ENCODE measurements around the gene STXBP6.

STXBP6 gene

DNA sequence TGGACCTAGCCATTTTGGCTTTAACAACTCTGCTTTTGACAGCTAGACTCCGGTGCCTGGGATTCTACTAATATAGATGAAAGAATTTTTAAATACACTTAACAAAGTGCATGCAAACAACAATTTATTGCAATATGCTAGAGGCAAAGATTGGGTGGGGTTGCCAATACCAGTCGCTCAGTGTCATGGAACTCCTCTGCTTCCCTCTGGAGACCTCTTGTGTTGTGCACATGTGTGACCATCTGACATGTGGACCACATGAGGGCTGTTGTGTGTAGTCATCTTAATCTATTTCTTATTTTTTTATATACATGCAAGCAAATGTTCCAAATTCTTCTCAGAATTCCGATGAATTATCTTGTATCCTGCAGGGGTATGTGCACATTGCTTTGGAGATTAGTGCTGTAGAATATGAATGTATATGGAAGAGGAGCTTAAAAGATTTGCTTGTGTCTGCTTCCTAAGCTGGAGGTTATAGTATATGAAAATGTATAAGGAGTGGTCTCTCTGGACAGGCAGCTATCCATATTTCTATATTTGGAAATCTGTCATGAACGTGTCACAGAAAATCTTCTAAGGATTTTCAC lies 24.2 kb upstream of the STXBP6 start:
- ATAC-seq (replicated peaks) (no peak), DNase-seq (no peak)
- H3K27me3 Mint-ChIP-seq: peaks cover 21 to 23% of the 10 kb centered on the region in 2 donors
- no peaks in the 10 kb centered on the region for H3K9me3 Mint-ChIP-seq
- no peaks in the 10 kb centered on the region for H3K36me3 Mint-ChIP-seq (ENCODE audit: insufficient read depth)
- H3K4me1 Mint-ChIP-seq (ENCODE audit: low read depth in 2 of 2): no peaks in the 10 kb centered on the region
- H3K27ac Mint-ChIP-seq: no peak overlapping the region
- no peak overlapping the region for H3K4me3 Mint-ChIP-seq

DNA sequence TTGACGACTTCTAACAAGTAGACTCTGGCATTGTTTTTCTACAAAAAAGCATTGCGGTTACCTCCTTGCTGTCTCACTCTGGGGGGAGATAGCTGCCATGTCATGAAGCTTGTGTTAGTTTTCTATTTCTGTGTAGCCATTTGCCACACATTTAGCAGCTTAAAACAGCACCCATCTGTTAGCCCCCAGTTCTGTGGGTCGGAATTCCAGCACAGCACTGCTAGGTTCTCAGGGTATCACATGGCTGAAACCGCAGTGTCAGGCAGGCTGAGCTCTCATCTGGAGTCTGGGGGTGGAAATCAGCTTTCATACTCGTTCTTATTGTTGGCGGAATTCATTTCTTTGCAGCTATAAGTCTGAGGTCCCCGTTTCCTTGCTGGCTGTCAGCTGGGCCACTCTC lies 19.9 kb upstream of the STXBP6 start:
- ATAC-seq (replicated peaks) (no peak), DNase-seq (no peak)
- Mint-ChIP-seq H3K27ac (no peak overlapping the region), H3K4me3 (no peak overlapping the region), H3K27me3 (peaks cover 23 to 24% of the 10 kb centered on the region in 2 donors), H3K4me1 (ENCODE audit: low read depth in 2 of 2) (no peaks in the 10 kb centered on the region), H3K36me3 (ENCODE audit: insufficient read depth) (no peaks in the 10 kb centered on the region), H3K9me3 (no peaks in the 10 kb centered on the region)

- H3K27me3 Mint-ChIP-seq: peaks cover 30 to 36% of the 10 kb centered on the region in 2 donors
- H3K4me1 Mint-ChIP-seq (ENCODE audit: low read depth in 2 of 2): no peaks in the 10 kb centered on the region
- no peaks in the 10 kb centered on the region for H3K9me3 Mint-ChIP-seq
- H3K27ac Mint-ChIP-seq: no peak overlapping the region
- no peak overlapping the region for H3K4me3 Mint-ChIP-seq
- DNase-seq (no peak), ATAC-seq (replicated peaks) (no peak)
- H3K36me3 Mint-ChIP-seq (ENCODE audit: insufficient read depth): no peaks in the 10 kb centered on the region
Observed at GRCh38 chr14:25067600-25067999, 17.7 kb upstream of the STXBP6 start.

DNA sequence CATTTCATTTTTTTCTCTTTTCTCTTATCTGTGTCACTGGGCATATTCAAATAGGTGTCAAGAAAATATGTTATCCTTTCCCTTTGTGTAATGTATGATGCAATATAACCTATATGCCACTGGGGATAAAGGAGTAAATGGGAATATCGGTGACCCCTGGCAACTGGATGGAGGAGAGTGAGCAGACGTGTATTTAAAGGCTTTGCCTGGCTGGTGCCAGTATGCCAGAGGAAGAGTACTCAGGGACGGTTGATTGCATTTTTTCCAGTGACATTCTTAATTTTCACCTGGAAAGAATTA lies 12.0 kb upstream of the STXBP6 start:
- Mint-ChIP-seq H3K9me3 (no peaks in the 10 kb centered on the region), H3K4me3 (no peak overlapping the region), H3K36me3 (ENCODE audit: insufficient read depth) (no peaks in the 10 kb centered on the region), H3K4me1 (ENCODE audit: low read depth in 2 of 2) (no peaks in the 10 kb centered on the region), H3K27ac (no peak overlapping the region), H3K27me3 (peaks cover 34 to 50% of the 10 kb centered on the region in 2 donors)
- ATAC-seq (replicated peaks) (no peak), DNase-seq (no peak)

GRCh38 chr14:25056688-25057078 lies 6.7 kb upstream of the STXBP6 start:
- Mint-ChIP-seq H3K9me3 (no peaks in the 10 kb centered on the region), H3K27me3 (peaks cover 57 to 65% of the 10 kb centered on the region in 2 donors), H3K4me3 (no peak overlapping the region), H3K27ac (no peak overlapping the region), H3K4me1 (ENCODE audit: low read depth in 2 of 2) (no peaks in the 10 kb centered on the region), H3K36me3 (ENCODE audit: insufficient read depth) (no peaks in the 10 kb centered on the region)
- ATAC-seq (replicated peaks): no peak
- DNase-seq: no peak

DNA sequence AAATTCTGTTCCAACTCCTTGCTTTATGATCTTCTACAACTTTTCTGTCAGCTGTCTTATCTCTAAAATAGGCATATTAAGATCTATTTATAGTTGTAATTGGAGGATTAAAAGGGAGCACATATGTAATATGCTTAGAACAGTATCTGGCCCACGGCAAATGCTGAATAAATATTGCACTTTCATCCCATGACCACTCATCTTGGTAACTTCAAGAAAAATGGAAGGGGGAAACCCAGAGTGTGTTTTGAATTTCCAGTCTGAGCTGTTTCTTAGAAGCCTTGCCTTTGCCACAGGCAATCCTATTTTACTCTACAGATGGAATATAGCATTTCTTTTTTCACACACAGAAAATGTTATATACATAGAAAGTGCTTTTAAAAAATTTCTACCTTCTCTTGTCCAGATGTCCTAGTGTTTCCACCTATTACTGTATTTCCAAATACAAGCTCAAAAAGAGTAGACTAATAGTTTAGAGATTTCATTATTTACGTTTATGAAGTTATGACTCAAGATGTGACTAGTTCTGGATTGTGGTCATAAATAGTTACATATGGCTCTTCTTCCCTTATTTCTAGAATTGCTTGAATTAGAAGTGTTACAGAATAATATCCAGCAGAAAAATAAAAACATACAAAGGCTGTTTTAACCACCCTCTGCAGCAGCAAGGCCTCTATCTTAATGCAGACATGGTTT lies 6.2 kb upstream of the STXBP6 start:
- Mint-ChIP-seq H3K27me3 (peaks cover 58 to 65% of the 10 kb centered on the region in 2 donors), H3K4me1 (ENCODE audit: low read depth in 2 of 2) (no peaks in the 10 kb centered on the region), H3K36me3 (ENCODE audit: insufficient read depth) (no peaks in the 10 kb centered on the region), H3K9me3 (no peaks in the 10 kb centered on the region), H3K27ac (no peak overlapping the region), H3K4me3 (no peak overlapping the region)
- DNase-seq (no peak), ATAC-seq (replicated peaks) (no peak)

- peaks cover 61 to 74% of the 10 kb centered on the region in 2 donors for H3K27me3 Mint-ChIP-seq
- DNase-seq: no peak
- no peak overlapping the region for H3K4me3 Mint-ChIP-seq
- H3K9me3 Mint-ChIP-seq: no peaks in the 10 kb centered on the region
- H3K27ac Mint-ChIP-seq: no peak overlapping the region
- H3K4me1 Mint-ChIP-seq (ENCODE audit: low read depth in 2 of 2): peaks cover 1 to 5% of the 10 kb centered on the region in 2 donors
- no peaks in the 10 kb centered on the region for H3K36me3 Mint-ChIP-seq (ENCODE audit: insufficient read depth)
- no peak for ATAC-seq (replicated peaks)
Observed at GRCh38 chr14:25055005-25055404, 5.1 kb upstream of the STXBP6 start.

GRCh38 chr14:25053585-25053984 lies 3.6 kb upstream of the STXBP6 start:
- ATAC-seq (replicated peaks): no peak
- peaks cover 3% of the 10 kb centered on the region for H3K36me3 Mint-ChIP-seq (ENCODE audit: insufficient read depth)
- no peaks in the 10 kb centered on the region for H3K9me3 Mint-ChIP-seq
- no peak overlapping the region for H3K4me3 Mint-ChIP-seq
- no peak overlapping the region for H3K27ac Mint-ChIP-seq
- H3K4me1 Mint-ChIP-seq (ENCODE audit: low read depth in 2 of 2): peaks cover 5% of the 10 kb centered on the region in 2 donors
- no peak for DNase-seq
- peaks cover 61 to 74% of the 10 kb centered on the region in 2 donors for H3K27me3 Mint-ChIP-seq

- H3K4me3 Mint-ChIP-seq: no peak overlapping the region
- peaks cover 3% of the 10 kb centered on the region for H3K36me3 Mint-ChIP-seq (ENCODE audit: insufficient read depth)
- DNase-seq: no peak
- peaks cover 64 to 81% of the 10 kb centered on the region in 2 donors for H3K27me3 Mint-ChIP-seq
- no peak overlapping the region for H3K27ac Mint-ChIP-seq
- ATAC-seq (replicated peaks): no peak
- H3K4me1 Mint-ChIP-seq (ENCODE audit: low read depth in 2 of 2): peaks cover 5% of the 10 kb centered on the region in 2 donors
- no peaks in the 10 kb centered on the region for H3K9me3 Mint-ChIP-seq
Observed at GRCh38 chr14:25052921-25053320, 3.0 kb upstream of the STXBP6 start.

GRCh38 chr14:25052385-25052784 lies 2.4 kb upstream of the STXBP6 start:
- Mint-ChIP-seq H3K27me3 (peaks cover 70 to 82% of the 10 kb centered on the region in 2 donors), H3K36me3 (ENCODE audit: insufficient read depth) (peaks cover 3% of the 10 kb centered on the region), H3K4me3 (no peak overlapping the region), H3K27ac (no peak overlapping the region), H3K9me3 (no peaks in the 10 kb centered on the region), H3K4me1 (ENCODE audit: low read depth in 2 of 2) (peaks cover 5% of the 10 kb centered on the region in 2 donors)
- ATAC-seq (replicated peaks): no peak
- no peak for DNase-seq

GRCh38 chr14:25050269-25051150 lies 563 bp upstream of the STXBP6 start:
- H3K4me3 Mint-ChIP-seq: peak overlapping the region; percentile 67 to 73
- H3K9me3 Mint-ChIP-seq: no peaks in the 10 kb centered on the region
- no peak for DNase-seq
- H3K27me3 Mint-ChIP-seq: peaks cover 64 to 86% of the 10 kb centered on the region in 2 donors
- H3K4me1 Mint-ChIP-seq (ENCODE audit: low read depth in 2 of 2): peaks cover 5% of the 10 kb centered on the region in 2 donors
- H3K27ac Mint-ChIP-seq: no peak overlapping the region
- H3K36me3 Mint-ChIP-seq (ENCODE audit: insufficient read depth): peaks cover 3% of the 10 kb centered on the region
- no peak for ATAC-seq (replicated peaks)

- peaks cover 52 to 83% of the 10 kb centered on the region in 2 donors for H3K27me3 Mint-ChIP-seq
- H3K36me3 Mint-ChIP-seq (ENCODE audit: insufficient read depth): peaks cover 3% of the 10 kb centered on the region
- peaks cover 5% of the 10 kb centered on the region in 2 donors for H3K4me1 Mint-ChIP-seq (ENCODE audit: low read depth in 2 of 2)
- DNase-seq (no peak), ATAC-seq (replicated peaks) (no peak)
- H3K27ac Mint-ChIP-seq: no peak overlapping the region
- H3K9me3 Mint-ChIP-seq: no peaks in the 10 kb centered on the region
- H3K4me3 Mint-ChIP-seq: peak overlapping the region; percentile 68 to 75
Observed at GRCh38 chr14:25049093-25049567, 817 bp downstream of the STXBP6 start.

- H3K9me3 Mint-ChIP-seq: no peaks in the 10 kb centered on the region
- H3K36me3 Mint-ChIP-seq (ENCODE audit: insufficient read depth): peaks cover 3% of the 10 kb centered on the region
- peaks cover 5% of the 10 kb centered on the region in 2 donors for H3K4me1 Mint-ChIP-seq (ENCODE audit: low read depth in 2 of 2)
- no peak for ATAC-seq (replicated peaks)
- peak overlapping the region; percentile 68 to 75 for H3K4me3 Mint-ChIP-seq
- no peak overlapping the region for H3K27ac Mint-ChIP-seq
- peaks cover 51 to 89% of the 10 kb centered on the region in 2 donors for H3K27me3 Mint-ChIP-seq
- no peak for DNase-seq
Observed at GRCh38 chr14:25048170-25049016, 1.6 kb downstream of the STXBP6 start.
